GOT3 (cell line): ENCODE measurements around the gene ATP6V0A1.
"Not testable (repeated sequence)": the region's sequence is repeated elsewhere in the genome, so short reads cannot be mapped to it uniquely, and the experiment has no call there.

Source experiments
- DNase-seq: peaks from one replicate; lab custom pipeline; 2025; ENCODE audit warnings: mixed read lengths; lab: John Stamatoyannopoulos, UW

The ATP6V0A1 gene

DNA sequence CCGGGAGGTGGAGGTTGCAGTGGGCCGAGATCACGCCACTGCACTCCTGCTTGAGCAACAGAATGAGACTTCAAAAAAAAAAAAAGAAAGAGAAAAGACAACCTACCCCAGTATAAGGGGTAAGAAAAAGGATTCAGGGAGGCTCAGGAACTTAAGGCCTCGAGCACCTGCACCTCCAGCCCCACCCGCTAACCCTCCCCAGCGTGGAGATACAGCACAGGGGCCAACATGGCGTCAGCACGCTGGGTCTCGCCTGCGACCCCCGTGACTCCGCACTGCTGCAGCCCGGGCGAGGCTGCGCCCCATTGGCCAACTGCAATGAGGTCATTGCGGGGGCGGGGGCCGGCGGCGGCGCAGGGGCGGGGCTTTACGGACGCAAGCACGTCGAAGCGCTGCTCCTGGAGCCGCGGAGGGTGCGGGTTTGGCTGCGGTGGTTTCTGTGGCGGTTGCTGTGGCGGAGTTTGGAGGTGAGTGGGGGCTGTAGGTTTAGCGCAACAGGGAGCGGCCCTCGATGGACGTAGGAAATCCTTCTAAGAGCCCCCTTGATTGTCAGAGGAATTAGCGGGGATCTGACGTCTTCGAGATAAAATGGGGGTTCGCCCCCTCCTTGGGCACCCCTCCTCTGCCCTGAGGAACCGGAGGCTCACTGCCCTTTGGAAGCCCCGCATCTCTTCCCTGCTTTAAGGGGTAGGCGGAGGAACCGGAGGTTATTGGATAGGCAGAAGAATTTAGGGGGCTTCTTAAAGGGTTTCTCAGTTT lies at the start of gene ATP6V0A1:
Gene ATP6V0A1, plus strand, starts transcription at position 382 of the 759 bp plus-strand sequence. CDS start 2,017 bp downstream, outside the sequence.
- peak; percentile 47 for DNase-seq

DNA sequence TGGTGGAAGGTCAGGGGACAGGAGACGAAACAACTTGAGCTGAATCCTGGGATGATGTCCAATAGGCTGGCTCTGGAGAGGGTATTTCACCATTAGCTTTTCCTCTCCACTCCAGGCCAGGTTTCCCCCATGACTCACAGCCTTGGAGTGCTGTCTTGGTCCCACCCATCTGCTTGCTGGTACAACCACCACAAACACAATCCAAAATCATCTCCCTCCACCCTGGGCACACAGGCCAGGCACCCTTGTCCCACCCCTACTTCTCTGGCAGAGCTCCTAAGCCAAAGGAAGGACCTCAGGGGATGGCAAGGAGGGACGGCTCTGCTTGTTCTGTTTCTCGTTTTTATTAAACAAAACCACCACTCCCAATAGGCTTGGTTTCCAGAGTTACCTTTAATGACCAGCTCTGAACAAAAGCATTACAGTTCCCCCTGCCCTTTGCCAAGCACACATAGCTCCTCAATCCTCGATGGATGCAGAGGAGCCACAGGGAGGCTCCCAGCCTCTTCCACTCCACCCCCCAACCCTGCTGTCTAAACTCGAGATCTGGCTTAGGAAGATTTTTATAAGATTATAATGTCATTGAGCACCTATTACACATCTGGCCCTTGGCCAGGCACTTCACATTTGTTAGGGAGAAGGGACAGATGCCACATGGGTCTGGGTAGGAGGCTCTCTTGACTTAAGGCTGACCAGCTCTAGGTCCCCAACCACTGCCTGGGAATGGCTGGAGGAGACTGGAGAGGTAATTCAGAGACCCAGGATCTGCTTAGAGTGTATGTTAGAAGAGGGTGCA lies 49.0 kb upstream of the ATP6V0A1 start:
- peak; percentile 48 for DNase-seq

- no peak for DNase-seq
Observed at GRCh38 chr17:42410319-42410685, 48.4 kb upstream of the ATP6V0A1 start.

- DNase-seq: no peak
Observed at GRCh38 chr17:42411361-42411760, 47.3 kb upstream of the ATP6V0A1 start.

- DNase-seq: no peak
Observed at GRCh38 chr17:42411905-42412679, 46.6 kb upstream of the ATP6V0A1 start.

- no peak for DNase-seq
Observed at GRCh38 chr17:42413464-42414040, 45.1 kb upstream of the ATP6V0A1 start.

DNA sequence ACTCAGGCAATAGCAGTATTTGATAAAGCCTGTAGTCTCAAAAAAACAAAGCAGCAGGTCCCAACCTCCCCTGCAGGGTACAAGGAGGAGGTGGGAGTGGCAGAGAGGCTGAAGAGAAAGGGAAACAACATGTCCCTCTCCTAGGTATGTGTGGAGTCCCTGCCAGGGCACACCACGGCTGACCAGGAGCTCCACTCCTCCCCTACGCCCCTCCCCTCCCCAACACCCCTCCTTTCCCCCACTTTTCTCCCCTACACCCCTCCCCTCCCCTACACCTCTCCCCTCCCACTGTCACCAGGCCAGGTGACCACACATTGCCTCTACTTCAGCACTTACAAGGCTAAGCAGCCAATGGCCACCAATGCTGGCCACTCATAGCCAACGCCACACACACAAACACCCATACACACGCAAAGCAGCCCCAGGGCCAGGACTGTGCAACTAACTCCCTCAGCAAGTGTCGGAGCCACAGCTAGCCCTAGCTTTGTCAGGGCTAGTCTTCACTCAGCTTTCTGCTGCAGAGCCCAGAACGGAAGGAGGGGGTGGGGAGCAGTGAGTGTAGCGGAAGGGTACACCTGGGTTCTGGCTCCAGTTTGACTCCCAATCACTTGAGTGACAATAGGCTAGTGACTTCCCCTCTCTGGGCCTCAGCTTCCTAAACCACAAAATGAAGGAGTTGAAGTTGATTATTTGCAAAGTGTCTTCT lies 43.8 kb upstream of the ATP6V0A1 start:
- no peak for DNase-seq

DNA sequence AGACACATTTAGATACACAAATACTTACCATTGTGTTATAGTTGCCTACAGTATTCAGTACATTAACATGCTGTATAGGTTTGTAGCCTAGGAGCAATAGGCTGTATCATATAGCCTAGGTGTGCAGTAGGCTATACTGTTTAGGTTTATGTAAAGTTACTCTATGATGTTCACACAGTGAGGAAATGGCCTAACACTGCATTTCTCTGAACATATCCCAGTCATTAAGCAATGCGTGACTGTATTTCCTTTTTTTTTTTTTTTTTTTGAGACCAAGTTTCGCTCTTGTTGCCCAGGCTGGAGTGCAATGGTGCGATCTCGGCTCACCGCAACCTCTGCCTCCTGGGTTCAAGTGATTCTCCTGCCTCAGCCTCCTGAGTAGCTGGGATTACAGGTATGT lies 40.7 kb upstream of the ATP6V0A1 start:
- DNase-seq: not testable (repeated sequence)

DNA sequence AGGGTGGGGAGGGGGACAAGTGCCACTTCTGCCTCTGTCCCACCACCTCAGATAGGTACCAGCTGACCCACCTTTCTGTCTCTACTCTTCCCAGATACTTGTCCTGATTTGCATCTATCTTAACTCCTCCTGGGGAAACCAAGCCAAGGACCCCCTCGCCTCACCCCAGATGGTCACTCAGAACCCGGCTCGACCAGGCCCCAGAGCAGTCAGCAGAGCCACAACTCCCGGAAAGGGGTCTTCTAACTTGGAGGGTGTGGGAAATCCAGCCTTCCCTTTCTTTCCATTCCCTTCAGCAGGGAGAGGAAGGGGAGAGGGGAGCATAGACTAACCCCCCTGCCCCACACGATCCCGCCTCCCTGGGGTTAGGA lies 37.6 kb upstream of the ATP6V0A1 start:
- no peak for DNase-seq

GRCh38 chr17:42421507-42422338 lies 37.0 kb upstream of the ATP6V0A1 start:
- no peak for DNase-seq

DNA sequence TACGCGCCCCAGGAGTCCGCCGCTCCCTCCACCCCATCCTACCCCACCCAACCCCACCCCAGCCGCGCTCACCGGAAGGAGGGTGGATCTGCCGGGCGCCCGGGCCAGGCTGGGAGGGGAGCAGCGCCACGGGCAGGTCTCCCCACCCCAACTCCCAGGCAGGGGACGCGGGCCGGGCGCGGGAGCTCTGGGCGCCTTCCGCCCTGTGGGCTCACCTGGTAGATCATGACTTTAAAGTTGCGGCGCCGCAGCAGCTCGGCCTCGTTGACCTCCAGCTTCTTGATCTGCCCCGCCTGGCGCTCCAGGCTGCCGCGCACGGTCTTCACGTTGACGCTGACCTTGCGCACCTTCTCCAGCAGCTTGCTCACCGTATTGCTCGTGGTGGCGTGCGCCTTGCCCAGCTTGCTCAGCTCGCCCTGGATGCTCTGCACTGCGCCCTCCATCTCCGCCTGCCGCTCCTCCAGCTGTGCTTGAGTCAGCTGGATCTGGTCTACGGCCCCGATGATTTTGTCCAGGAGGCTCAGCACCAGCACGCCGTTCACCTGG lies 36.2 kb upstream of the ATP6V0A1 start:
- no peak for DNase-seq

- DNase-seq: peak; percentile 94
Observed at GRCh38 chr17:42422958-42423712, 35.5 kb upstream of the ATP6V0A1 start, which contains the start of gene CAVIN1. Gene CAVIN1, minus strand, starts transcription at chr17:42423256. Its CDS starts 159 bp downstream, at chr17:42423097.

DNA sequence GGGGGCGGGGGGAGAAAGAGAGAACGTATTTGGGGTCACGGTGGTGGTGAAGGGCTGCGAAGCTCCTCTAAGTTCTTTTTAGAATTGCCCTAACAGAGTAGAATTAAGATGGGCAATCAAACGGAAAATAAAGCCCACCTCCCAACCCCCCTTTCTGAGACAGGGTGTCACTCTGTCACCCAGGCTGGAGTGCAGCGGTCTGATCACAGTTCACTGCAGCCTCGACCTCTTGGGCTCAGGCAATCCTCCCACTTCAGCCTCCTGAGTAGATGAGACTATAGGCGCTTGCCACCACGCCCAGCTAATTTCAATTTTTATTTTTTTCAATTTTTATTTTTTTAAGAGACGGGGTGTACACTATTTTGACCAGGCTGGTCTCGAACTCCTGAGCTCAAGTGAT lies 34.9 kb upstream of the ATP6V0A1 start:
- no peak for DNase-seq

- no peak for DNase-seq
Observed at GRCh38 chr17:42424991-42425610, 33.6 kb upstream of the ATP6V0A1 start.

GRCh38 chr17:42428141-42428944 lies 30.3 kb upstream of the ATP6V0A1 start:
- DNase-seq: peak; percentile 52

DNA sequence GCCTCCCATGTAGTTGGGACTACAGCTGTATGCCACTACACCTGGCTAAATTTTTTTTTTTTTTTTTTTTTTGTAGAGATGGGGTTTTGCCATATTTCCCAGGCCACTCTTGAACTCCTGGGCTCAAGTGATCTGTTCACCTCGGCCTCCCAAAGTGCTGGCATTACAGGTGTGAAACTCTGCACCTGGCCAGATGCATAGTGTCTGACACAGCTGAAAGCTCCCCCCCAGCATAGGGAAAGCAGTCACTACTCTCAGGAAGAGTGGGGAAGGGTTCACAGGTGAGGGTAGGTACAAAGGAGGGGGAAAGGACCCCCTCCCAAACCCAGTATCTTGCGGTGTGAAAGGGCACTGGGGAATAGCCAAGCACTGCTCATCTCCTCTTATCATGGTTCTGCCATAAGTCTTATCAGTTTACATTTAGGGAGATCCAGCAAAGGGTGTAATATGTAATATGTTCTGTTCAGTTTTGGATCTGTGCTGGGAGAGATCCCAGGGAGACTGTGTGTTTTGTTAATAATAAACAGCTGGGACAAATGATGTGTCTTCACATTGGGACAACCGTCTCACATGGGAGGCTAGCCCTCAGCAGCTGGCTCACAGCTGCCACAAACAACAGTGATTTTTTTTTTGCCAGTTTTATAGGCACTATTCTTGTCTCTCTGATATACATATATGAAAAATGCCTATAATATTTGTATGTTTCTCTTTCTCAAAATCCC lies 28.8 kb upstream of the ATP6V0A1 start:
- no peak for DNase-seq

DNA sequence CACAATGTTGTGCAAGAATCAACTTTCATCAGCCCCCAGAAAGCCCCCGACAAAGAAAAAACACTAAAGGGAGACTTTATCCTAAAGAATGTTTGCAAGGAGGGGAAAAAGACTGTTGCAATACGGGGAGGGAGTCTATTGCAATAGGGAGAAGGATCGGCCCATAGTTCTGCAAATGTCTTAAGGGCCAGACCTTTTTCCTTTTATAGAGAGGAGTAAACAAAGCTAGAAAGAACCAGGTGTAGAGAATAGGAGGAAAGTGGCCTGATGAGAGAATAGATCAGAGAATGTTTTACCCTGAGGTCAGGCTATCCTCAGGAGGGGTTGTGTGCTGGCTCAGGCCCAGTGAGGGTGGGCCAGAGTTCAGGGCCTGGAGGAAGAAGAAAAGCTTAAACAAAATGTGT lies 26.9 kb upstream of the ATP6V0A1 start:
- no peak for DNase-seq
